HFFc6 (cell line): ENCODE results near the gene GNPTAB. TPM values are rescaled to one million over a fixed set of nuclear protein-coding genes. Genes with fewer than 3 reads are reported as not detected.
"Not testable (repeated sequence)": the region's sequence is repeated elsewhere in the genome, so short reads cannot be mapped to it uniquely, and the experiment has no call there.

Experiments
- DNase-seq: peaks from one replicate; pipeline ENCODE4 v3.0.0-alpha.2; 2018
- H3K27ac Mint-ChIP-seq: 2 replicates; pipeline ENCODE4 v1.8.0; 2020; ENCODE audit warnings: mild to moderate bottlenecking, mixed read lengths
- H3K27me3 Mint-ChIP-seq: 2 replicates; pipeline ENCODE4 v1.8.0; 2021; ENCODE audit warnings: mild to moderate bottlenecking, moderate library complexity, mixed read lengths; ENCODE audit not compliant: insufficient read depth
- H3K36me3 Mint-ChIP-seq: 2 replicates; pipeline ENCODE4 v1.8.0; 2021; ENCODE audit warnings: low read depth, mixed read lengths
- H3K4me1 Mint-ChIP-seq: 2 replicates; pipeline ENCODE4 v1.8.0; 2020; ENCODE audit warnings: low read depth, mixed read lengths
- H3K4me3 Mint-ChIP-seq: 2 replicates; pipeline ENCODE4 v1.8.0; 2020; ENCODE audit warnings: mild to moderate bottlenecking, moderate library complexity, mixed read lengths
- H3K9me3 Mint-ChIP-seq: 2 replicates; pipeline ENCODE4 v1.8.0; 2020; ENCODE audit warnings: mild to moderate bottlenecking, mixed read lengths
- CTCF ChIP-seq: fragments of 200-600 bp; sonication (generic); IDR thresholded peaks from 2 replicates; pipeline ENCODE4 v1.5.0; 2021; ENCODE audit warnings: antibody characterized with exemption, mild to moderate bottlenecking
- total RNA-seq, 6 experiments: library from RNA; stranded (reverse); fragmentation: NEBNext Ultra II Directional; extraction: Animal tissue kit (Norgen Biotek cat#: 25700); gene quantifications; 2 replicates in 1 of 6; 3 replicates in 5 of 6; pipeline ENCODE4 v1.2.3, GENCODE V29; 2021

Gene GNPTAB
- total RNA-seq, 6 experiments from 2014 or later = 37.1 to 53.6 (median 44.9) TPM

GRCh38 chr12:101862245-101862644, 31.5 kb upstream of the GNPTAB start:
- H3K4me3 Mint-ChIP-seq = peak overlapping the region; percentile 23
- H3K36me3 Mint-ChIP-seq = peaks cover 16% of the 10 kb centered on the region
- TF ChIP-seq CTCF = no peak
- H3K27ac Mint-ChIP-seq = peak overlapping the region; percentile 82
- H3K4me1 Mint-ChIP-seq = peaks cover 49% of the 10 kb centered on the region
- H3K27me3 Mint-ChIP-seq = no peaks in the 10 kb centered on the region
- H3K9me3 Mint-ChIP-seq = peaks cover 13% of the 10 kb centered on the region
- peak; percentile 35 for DNase-seq

- H3K36me3 Mint-ChIP-seq = peaks cover 16% of the 10 kb centered on the region
- H3K27me3 Mint-ChIP-seq, H3K27ac Mint-ChIP-seq: not testable (repeated sequence)
These were observed 30.9 kb upstream of the GNPTAB start for GRCh38 chr12:101861688-101862087.

GRCh38 chr12:101859664-101860607, 29.2 kb upstream of the GNPTAB start:
- Mint-ChIP-seq H3K9me3 (peaks cover 2% of the 10 kb centered on the region), H3K4me1 (peaks cover 27% of the 10 kb centered on the region), H3K27me3 (no peaks in the 10 kb centered on the region), H3K4me3 (no peak overlapping the region), H3K36me3 (peaks cover 9% of the 10 kb centered on the region), H3K27ac (peak overlapping the region; percentile 32)
- DNase-seq = no peak
- no peak for TF ChIP-seq CTCF

More at GRCh38 chr12:101861688-101862087, 30.9 kb upstream of the GNPTAB start:
- DNase-seq, H3K4me3 Mint-ChIP-seq: not testable (repeated sequence)
- peaks cover 13% of the 10 kb centered on the region for H3K9me3 Mint-ChIP-seq
- H3K4me1 Mint-ChIP-seq = peaks cover 44% of the 10 kb centered on the region

- no peaks in the 10 kb centered on the region for H3K9me3 Mint-ChIP-seq
- H3K27ac Mint-ChIP-seq = no peak overlapping the region
- H3K4me1 Mint-ChIP-seq = peaks cover 17% of the 10 kb centered on the region
- H3K4me3 Mint-ChIP-seq = no peak overlapping the region
- no peaks in the 10 kb centered on the region for H3K27me3 Mint-ChIP-seq
- H3K36me3 Mint-ChIP-seq = peaks cover 10% of the 10 kb centered on the region
- no peak for TF ChIP-seq CTCF
- no peak for DNase-seq
These were observed 27.6 kb upstream of the GNPTAB start for GRCh38 chr12:101858361-101858760.

- peak overlapping the region; percentile 14; the same call in 1 of the 2 replicates for H3K4me3 Mint-ChIP-seq
- H3K27ac Mint-ChIP-seq = no peak overlapping the region
- H3K4me1 Mint-ChIP-seq = peaks cover 5% of the 10 kb centered on the region
- no peaks in the 10 kb centered on the region for H3K27me3 Mint-ChIP-seq
- H3K9me3 Mint-ChIP-seq = no peaks in the 10 kb centered on the region
- DNase-seq = peak; percentile 84
- no peak for TF ChIP-seq CTCF
- peaks cover 10% of the 10 kb centered on the region for H3K36me3 Mint-ChIP-seq
These were observed 26.3 kb upstream of the GNPTAB start for GRCh38 chr12:101857043-101857558.

- H3K27ac Mint-ChIP-seq, H3K9me3 Mint-ChIP-seq: not testable (repeated sequence)
- peak overlapping the region; percentile 14; the same call in 1 of the 2 replicates for H3K4me3 Mint-ChIP-seq
These were observed 25.9 kb upstream of the GNPTAB start for GRCh38 chr12:101856614-101857013.

More at GRCh38 chr12:101856614-101857013, 25.9 kb upstream of the GNPTAB start:
- DNase-seq, H3K4me1 Mint-ChIP-seq, H3K27me3 Mint-ChIP-seq: not testable (repeated sequence)
- H3K36me3 Mint-ChIP-seq = peaks cover 10% of the 10 kb centered on the region
